Measurements from ENCODE around the gene GRB7.

The GRB7 gene

DNA sequence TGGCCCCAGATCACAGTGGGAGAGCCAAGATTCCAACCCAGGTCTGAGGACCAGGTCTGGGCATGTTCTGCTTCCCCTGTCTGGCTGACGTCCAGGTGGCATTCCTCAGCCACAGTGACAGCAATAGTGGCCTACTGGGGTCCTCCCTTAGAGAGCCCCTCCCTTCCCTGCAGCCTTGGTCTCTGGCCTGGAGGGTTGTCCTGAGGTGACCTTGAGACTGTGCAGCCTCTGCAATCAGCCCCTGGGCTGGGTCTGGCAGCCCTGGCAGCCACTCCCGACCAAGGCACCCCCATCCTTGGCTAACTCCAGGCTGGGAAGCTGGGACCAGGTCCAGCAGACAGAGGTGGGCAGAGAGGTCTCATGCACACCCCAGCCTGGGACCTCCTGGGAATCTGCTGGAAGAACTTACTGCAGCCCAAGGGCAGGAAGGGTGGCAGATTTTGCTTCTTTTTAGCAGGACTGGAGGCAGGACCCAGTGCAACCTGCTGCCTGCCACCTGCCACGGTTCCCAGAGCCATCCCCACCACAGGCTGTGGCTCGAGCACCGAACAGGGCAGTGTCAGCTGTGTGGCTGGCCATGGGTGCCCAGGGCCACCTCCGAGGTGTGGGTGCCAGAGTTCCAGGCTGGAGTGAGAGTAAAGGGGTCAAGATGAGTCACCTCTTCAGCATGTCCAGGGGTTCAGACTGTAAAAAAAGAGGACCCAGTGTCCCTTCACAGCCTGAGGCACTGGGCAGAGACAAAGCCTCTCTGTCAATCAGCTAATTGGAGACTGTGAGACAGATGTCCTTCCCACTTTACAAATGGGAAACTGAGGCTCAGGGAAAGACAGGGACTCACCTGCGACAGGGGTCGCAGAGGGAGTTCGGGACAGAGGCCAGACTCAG lies 12.6 kb downstream of the GRB7 start:
- TF ChIP-seq POLR2AphosphoS5 (IDR thresholded peaks at IDR 0.05; ENCODE audit: low read depth, low read length), result no peak

DNA sequence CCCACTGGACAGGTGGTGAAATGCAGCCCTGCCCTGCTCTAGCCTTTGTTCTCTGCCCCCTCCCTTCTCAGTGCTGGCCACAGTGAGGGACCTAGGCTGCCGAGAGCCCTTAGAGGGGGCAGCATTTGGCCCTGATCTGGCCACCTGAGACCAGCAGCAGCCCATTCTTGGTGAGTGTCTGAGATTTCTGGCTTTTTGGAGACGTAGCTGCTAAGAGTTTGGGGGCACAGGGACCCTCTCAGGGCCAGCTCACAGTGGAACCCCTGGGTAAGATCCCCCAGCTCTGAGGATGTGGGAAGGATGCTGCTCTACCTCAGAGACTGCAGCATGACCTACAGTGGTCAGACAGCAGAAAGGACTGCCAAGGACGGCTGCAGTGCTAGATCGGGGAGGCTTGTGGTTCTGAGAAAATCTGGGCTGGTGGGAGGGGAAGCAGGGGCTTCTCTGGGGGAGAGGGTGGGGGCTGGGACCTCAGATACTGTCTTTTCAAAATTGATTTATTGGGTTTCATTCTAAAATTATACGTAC lies 13.3 kb downstream of the GRB7 start:
- TF ChIP-seq POLR2AphosphoS5 (IDR thresholded peaks at IDR 0.05; ENCODE audit: low read depth, low read length) (no peak), SIN3A (IDR thresholded peaks at IDR 0.05; ENCODE audit: borderline replicate concordance, insufficient read depth, low read length) (no peak), FOXP2 (optimal IDR thresholded peaks at IDR 0.05; ENCODE audit: borderline replicate concordance, extremely low read depth, extremely low read length, insufficient read depth) (no peak), TAF1 (IDR thresholded peaks at IDR 0.05; ENCODE audit: borderline replicate concordance, insufficient read depth, low read length) (no peak)
- TF ChIP-seq, protein P1, sequence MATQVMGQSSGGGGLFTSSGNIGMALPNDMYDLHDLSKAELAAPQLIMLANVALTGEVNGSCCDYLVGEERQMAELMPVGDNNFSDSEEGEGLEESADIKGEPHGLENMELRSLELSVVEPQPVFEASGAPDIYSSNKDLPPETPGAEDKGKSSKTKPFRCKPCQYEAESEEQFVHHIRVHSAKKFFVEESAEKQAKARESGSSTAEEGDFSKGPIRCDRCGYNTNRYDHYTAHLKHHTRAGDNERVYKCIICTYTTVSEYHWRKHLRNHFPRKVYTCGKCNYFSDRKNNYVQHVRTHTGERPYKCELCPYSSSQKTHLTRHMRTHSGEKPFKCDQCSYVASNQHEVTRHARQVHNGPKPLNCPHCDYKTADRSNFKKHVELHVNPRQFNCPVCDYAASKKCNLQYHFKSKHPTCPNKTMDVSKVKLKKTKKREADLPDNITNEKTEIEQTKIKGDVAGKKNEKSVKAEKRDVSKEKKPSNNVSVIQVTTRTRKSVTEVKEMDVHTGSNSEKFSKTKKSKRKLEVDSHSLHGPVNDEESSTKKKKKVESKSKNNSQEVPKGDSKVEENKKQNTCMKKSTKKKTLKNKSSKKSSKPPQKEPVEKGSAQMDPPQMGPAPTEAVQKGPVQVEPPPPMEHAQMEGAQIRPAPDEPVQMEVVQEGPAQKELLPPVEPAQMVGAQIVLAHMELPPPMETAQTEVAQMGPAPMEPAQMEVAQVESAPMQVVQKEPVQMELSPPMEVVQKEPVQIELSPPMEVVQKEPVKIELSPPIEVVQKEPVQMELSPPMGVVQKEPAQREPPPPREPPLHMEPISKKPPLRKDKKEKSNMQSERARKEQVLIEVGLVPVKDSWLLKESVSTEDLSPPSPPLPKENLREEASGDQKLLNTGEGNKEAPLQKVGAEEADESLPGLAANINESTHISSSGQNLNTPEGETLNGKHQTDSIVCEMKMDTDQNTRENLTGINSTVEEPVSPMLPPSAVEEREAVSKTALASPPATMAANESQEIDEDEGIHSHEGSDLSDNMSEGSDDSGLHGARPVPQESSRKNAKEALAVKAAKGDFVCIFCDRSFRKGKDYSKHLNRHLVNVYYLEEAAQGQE (IDR thresholded peaks at IDR 0.05; ENCODE audit: insufficient read depth in 1 of 2, low read depth in 2 of 2, low read length in 2 of 2), result no peak

DNA sequence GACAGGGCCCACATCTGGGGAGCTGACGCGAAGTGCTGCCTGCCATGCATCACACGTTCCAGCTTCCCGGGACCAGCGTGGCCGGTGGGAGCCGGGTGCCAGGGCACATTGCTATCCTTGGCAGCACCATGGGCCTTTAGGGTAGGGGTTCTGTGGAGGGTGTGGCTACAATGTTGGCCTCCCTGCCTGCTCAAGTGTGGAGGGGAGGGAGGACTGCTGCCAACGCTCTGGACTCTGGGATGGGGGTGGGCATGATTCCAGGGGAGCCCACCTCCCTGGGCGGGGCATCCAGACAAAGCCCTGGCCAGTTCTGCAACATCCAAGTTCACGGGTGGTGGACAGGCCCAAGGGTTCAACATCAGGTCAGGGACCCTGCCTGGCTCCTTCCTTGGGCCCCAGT lies 13.9 kb downstream of the GRB7 start:
- no peak for TF ChIP-seq FOXP2 (optimal IDR thresholded peaks at IDR 0.05; ENCODE audit: borderline replicate concordance, extremely low read depth, extremely low read length, insufficient read depth)
- no peak for TF ChIP-seq POLR2AphosphoS5 (IDR thresholded peaks at IDR 0.05; ENCODE audit: low read depth, low read length)
- TF ChIP-seq SIN3A (IDR thresholded peaks at IDR 0.05; ENCODE audit: borderline replicate concordance, insufficient read depth, low read length), result no peak
- TF ChIP-seq, protein P1 (IDR thresholded peaks at IDR 0.05; ENCODE audit: insufficient read depth in 1 of 2, low read depth in 2 of 2, low read length in 2 of 2), result no peak
- no peak for TF ChIP-seq TAF1 (IDR thresholded peaks at IDR 0.05; ENCODE audit: borderline replicate concordance, insufficient read depth, low read length)

DNA sequence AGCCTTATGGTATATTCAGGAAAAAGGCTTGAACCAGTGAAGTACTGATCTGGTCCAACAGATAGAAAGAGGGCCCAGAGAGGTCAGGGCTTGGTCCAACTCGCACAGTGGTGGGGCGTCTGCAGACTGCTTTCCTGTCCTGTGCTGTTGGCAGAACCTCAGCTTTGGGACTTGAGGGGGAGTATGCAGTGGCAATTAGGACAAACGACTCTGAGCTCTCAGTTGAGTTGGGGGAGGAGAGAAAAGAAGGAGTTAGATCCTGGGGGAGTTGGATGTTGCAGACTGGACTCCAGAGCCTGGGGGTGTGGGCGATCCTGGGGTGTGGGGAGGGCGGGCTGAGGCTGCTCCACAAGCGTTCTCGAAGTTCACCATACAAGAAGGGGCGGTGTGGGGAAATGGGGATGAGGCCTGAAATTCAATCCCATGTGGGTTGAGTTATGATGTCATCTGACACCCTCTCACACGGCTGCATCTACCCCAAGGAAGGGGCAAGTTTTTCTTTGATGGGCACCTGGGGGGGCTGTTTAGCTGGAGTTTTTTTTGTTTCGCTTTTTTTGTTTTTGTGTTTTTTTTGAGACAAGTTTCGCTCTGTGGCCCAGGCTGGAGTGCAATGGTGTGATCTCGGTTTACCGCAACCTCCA lies 14.6 kb downstream of the GRB7 start:
- TF ChIP-seq FOXP2 (optimal IDR thresholded peaks at IDR 0.05; ENCODE audit: borderline replicate concordance, extremely low read depth, extremely low read length, insufficient read depth) (no peak), TAF1 (IDR thresholded peaks at IDR 0.05; ENCODE audit: borderline replicate concordance, insufficient read depth, low read length) (no peak), SIN3A (IDR thresholded peaks at IDR 0.05; ENCODE audit: borderline replicate concordance, insufficient read depth, low read length) (no peak), POLR2AphosphoS5 (IDR thresholded peaks at IDR 0.05; ENCODE audit: low read depth, low read length) (no peak)
- TF ChIP-seq, protein P1 (IDR thresholded peaks at IDR 0.05; ENCODE audit: insufficient read depth in 1 of 2, low read depth in 2 of 2, low read length in 2 of 2), result no peak

DNA sequence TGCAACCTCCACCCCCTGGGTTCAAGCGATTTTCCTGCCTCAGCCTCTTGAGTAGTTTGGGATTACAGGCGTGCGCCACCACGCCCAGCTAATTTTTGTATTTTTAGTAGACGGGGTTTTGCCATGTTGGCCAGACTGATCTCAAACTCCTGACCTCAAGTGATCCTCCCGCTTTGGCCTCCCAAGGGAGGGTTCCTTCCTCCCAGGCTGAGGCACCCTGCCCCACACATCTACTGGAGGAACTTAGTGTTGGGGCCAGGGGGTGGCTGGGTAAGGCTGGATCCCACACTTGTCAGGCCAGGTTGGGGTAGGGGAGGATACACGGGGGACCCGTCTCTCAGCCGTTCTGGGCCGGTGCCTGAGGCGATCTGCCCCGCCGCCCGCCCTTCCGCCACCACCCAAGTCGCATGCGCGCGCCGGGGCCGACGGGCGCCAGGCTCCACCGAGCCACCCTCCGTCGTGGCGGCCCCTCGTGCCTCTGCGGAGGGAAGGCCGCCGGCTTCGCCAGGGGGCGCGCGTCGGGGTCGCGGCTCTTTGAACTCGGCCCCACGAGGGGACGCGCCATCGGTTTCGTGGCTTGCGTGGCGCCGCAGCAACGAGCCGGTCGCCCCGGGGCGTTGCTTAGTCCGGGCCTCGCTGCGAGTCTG lies 15.9 kb downstream of the GRB7 start:
- TF ChIP-seq POLR2AphosphoS5 (IDR thresholded peaks at IDR 0.05; ENCODE audit: low read depth, low read length), result no peak
- no peak for TF ChIP-seq TAF1 (IDR thresholded peaks at IDR 0.05; ENCODE audit: borderline replicate concordance, insufficient read depth, low read length)
- no peak for TF ChIP-seq FOXP2 (optimal IDR thresholded peaks at IDR 0.05; ENCODE audit: borderline replicate concordance, extremely low read depth, extremely low read length, insufficient read depth)
- TF ChIP-seq, protein P1 (IDR thresholded peaks at IDR 0.05; ENCODE audit: insufficient read depth in 1 of 2, low read depth in 2 of 2, low read length in 2 of 2), result no peak
- no peak for TF ChIP-seq SIN3A (IDR thresholded peaks at IDR 0.05; ENCODE audit: borderline replicate concordance, insufficient read depth, low read length)

Data from PFSK-1 (cell line).